Fibroblast of lung (primary cell): ENCODE measurements around the gene HHAT. TPM values are rescaled to one million over a fixed set of nuclear protein-coding genes. Genes with fewer than 3 reads are reported as not detected.

Experiments
- DNase-seq, 2 donors: peaks; one replicate each; pipeline versions ENCODE4 v3.0.0 to v3.0.0-alpha.2; 2010; ENCODE audit warnings: low read depth in 2 of 2
- H2AFZ ChIP-seq: 2 replicates; pipeline ENCODE4 v1.5.1; 2012; ENCODE audit warnings: low read length, control low read depth, inconsistent platforms
- H3K27ac ChIP-seq: 2 replicates; pipeline ENCODE4 v1.5.1; 2011; ENCODE audit warnings: low read length, control low read depth; ENCODE audit not compliant: insufficient read depth
- H3K27me3 ChIP-seq: 2 replicates; pipeline ENCODE4 v1.5.1; 2011; ENCODE audit warnings: mild to moderate bottlenecking, low read length; ENCODE audit not compliant: control insufficient read depth, insufficient read depth
- H3K36me3 ChIP-seq: 2 replicates; pipeline ENCODE4 v1.5.1; 2011; ENCODE audit warnings: low read length; ENCODE audit not compliant: control insufficient read depth, insufficient read depth
- H3K4me1 ChIP-seq: 2 replicates; pipeline ENCODE4 v1.5.1; 2011; ENCODE audit warnings: low read length; ENCODE audit not compliant: control insufficient read depth, insufficient read depth; ENCODE audit errors: extremely low read depth
- H3K4me2 ChIP-seq: 2 replicates; pipeline ENCODE4 v1.5.1; 2011; ENCODE audit warnings: low read length, control low read depth; ENCODE audit not compliant: insufficient read depth; ENCODE audit errors: extremely low read depth
- H3K4me3 ChIP-seq, 4 experiments: fragments of 200-600 bp in 1 of 4; sonication (generic) in 1 of 4; replicated peaks in 1 of 4; 2 replicates each; pipeline ENCODE4 v1.5.1; 2011 to 2016; ENCODE audit warnings: low read length in 4 of 4, low read depth in 3 of 4, mild to moderate bottlenecking in 3 of 4, control low read depth in 2 of 4, inconsistent platforms in 1 of 4, mixed read lengths in 1 of 4; ENCODE audit not compliant: insufficient read depth in 1 of 4; ENCODE audit errors: control extremely low read depth in 1 of 4
- H3K79me2 ChIP-seq: 2 replicates; pipeline ENCODE4 v1.5.1; 2012; ENCODE audit warnings: mild to moderate bottlenecking, low read length, inconsistent platforms; ENCODE audit not compliant: control insufficient read depth, insufficient read depth
- H3K9ac ChIP-seq: 2 replicates; pipeline ENCODE4 v1.5.1; 2011; ENCODE audit warnings: mild to moderate bottlenecking, low read length, control low read depth; ENCODE audit not compliant: insufficient read depth
- H3K9me3 ChIP-seq: 2 replicates; pipeline ENCODE4 v1.5.1; 2012; ENCODE audit warnings: low read depth, low read length; ENCODE audit not compliant: control insufficient read depth, insufficient read depth
- H4K20me1 ChIP-seq: 2 replicates; pipeline ENCODE4 v1.5.1; 2011; ENCODE audit warnings: low read length; ENCODE audit not compliant: control insufficient read depth, insufficient read depth; ENCODE audit errors: extremely low read depth
- EZH2 ChIP-seq: IDR thresholded peaks from 2 replicates; pipeline ENCODE4 v1.5.1; 2012; ENCODE audit warnings: low read length, control low read depth, mild to moderate bottlenecking; ENCODE audit errors: missing control alignments
- polyA plus RNA-seq, 2 donors: library from polyadenylated mRNA; depleted of rRNA in 1 of 2; stranded (reverse) in 1 of 2; unstranded in 1 of 2; fragments of >200 nt; gene quantifications; 2 replicates each; pipeline ENCODE4 v1.2.1, GENCODE V29; 2011 to 2012; ENCODE audit warnings: missing spikeins in 1 of 2
- total RNA-seq: library from RNA; depleted of rRNA; stranded (reverse); fragments of >200 nt; gene quantifications from 2 replicates; pipeline ENCODE4 v1.2.1, GENCODE V29; 2014
- TF ChIP-seq, protein P1 (sequence below), 2 donors: IDR thresholded peaks in 1 of 2; conservative IDR thresholded peaks in 1 of 2; 1 replicate in 1 of 2; 2 replicates in 1 of 2; pipeline ENCODE4 v1.5.1; 2011 to 2012; ENCODE audit warnings: low read length in 2 of 2, control low read depth in 1 of 2, inconsistent platforms in 1 of 2, low read depth in 1 of 2, mild to moderate bottlenecking in 1 of 2

The HHAT gene
- total and polyA plus RNA-seq, 2 donors (not counting 1 experiment from before 2014, with no cell fraction given), result 3.6 to 4.8 TPM

DNA sequence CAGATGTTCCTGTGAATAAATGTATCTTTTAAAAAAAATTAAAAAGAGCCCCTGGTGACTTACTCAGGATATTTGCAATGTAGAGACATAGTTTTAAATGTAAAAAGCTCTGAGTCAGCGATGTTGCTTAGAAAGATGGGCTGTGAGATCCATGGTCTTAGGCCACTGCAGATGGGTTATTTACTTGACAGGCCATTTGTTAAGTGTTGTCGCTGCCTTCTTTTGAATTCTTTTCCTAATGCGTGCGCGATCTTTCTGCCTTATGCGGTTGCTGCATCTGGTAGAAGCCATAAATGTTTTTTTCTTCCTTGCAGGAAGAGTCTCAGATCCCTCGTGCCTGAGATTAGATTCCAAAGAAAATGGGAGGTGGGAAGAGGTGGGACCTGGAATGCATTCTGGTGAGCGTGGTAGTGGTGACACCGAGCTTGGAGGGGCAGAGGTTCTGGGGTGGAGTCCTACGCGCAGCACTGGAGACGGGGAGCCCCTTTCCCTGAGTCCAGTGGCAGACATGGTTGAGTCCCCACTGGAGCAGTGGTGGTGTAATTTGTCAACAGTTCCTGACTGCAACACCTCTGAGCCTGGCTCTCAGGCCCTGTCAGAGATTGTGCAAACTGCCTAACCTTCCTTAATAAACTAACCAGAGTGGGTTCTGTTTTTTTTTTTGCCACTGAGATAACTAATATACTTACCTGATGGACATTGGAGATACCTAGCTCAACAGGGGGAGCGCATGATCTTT, 197.2 kb downstream of the HHAT start:
- no peaks in the 10 kb centered on the region for H3K36me3 ChIP-seq
- H2AFZ ChIP-seq, result no peak overlapping the region
- no peak overlapping the region for H3K4me2 ChIP-seq
- no peak overlapping the region for H3K9ac ChIP-seq
- no peak overlapping the region for H3K27ac ChIP-seq
- H3K27me3 ChIP-seq, result no peaks in the 10 kb centered on the region
- H3K4me1 ChIP-seq, result no peaks in the 10 kb centered on the region
- H3K79me2 ChIP-seq, result no peaks in the 10 kb centered on the region
- DNase-seq, result peak in 1 of 2 donors; percentile 1
- no peaks in the 10 kb centered on the region for H4K20me1 ChIP-seq
- no peaks in the 10 kb centered on the region for H3K9me3 ChIP-seq
- TF ChIP-seq, protein P1, sequence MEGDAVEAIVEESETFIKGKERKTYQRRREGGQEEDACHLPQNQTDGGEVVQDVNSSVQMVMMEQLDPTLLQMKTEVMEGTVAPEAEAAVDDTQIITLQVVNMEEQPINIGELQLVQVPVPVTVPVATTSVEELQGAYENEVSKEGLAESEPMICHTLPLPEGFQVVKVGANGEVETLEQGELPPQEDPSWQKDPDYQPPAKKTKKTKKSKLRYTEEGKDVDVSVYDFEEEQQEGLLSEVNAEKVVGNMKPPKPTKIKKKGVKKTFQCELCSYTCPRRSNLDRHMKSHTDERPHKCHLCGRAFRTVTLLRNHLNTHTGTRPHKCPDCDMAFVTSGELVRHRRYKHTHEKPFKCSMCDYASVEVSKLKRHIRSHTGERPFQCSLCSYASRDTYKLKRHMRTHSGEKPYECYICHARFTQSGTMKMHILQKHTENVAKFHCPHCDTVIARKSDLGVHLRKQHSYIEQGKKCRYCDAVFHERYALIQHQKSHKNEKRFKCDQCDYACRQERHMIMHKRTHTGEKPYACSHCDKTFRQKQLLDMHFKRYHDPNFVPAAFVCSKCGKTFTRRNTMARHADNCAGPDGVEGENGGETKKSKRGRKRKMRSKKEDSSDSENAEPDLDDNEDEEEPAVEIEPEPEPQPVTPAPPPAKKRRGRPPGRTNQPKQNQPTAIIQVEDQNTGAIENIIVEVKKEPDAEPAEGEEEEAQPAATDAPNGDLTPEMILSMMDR (conservative IDR thresholded peaks at IDR 0.05 in 1 of 2, IDR thresholded peaks at IDR 0.05 in 1 of 2; ENCODE audit: low read depth in 1 of 2, low read length in 2 of 2), result no peak
- TF ChIP-seq EZH2, result no peak
- no peak overlapping the region for H3K4me3 ChIP-seq

DNA sequence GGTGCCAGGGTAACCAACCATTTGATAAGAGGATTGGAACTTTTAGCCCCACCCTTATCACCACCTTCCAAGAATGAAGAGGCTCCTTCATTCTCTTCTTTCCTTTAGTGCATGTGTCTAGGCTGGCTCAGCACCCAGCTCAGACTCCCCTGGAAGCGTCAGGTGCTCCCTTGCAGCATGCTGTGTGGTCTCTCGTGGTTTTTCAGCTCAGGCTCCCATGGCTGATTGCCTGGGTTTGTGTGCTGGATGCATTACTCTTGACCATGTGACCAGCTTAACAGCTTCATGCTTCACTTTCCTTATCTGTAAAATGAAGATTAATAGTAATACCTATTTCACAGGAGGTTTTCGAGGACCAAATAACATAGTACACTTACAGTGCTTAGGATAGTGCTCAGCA, 198.4 kb downstream of the HHAT start:
- Histone ChIP-seq H3K27ac (no peak overlapping the region), H3K9ac (no peak overlapping the region), H3K4me3 (no peak overlapping the region), H3K4me1 (no peaks in the 10 kb centered on the region), H4K20me1 (no peaks in the 10 kb centered on the region), H3K36me3 (no peaks in the 10 kb centered on the region), H2AFZ (no peak overlapping the region), H3K27me3 (no peaks in the 10 kb centered on the region), H3K4me2 (no peak overlapping the region), H3K79me2 (no peaks in the 10 kb centered on the region), H3K9me3 (no peaks in the 10 kb centered on the region)
- peak in 1 of 2 donors; percentile 60 for DNase-seq
- TF ChIP-seq, protein P1 (conservative IDR thresholded peaks at IDR 0.05 in 1 of 2, IDR thresholded peaks at IDR 0.05 in 1 of 2; ENCODE audit: low read depth in 1 of 2, low read length in 2 of 2), result no peak
- no peak for TF ChIP-seq EZH2

DNA sequence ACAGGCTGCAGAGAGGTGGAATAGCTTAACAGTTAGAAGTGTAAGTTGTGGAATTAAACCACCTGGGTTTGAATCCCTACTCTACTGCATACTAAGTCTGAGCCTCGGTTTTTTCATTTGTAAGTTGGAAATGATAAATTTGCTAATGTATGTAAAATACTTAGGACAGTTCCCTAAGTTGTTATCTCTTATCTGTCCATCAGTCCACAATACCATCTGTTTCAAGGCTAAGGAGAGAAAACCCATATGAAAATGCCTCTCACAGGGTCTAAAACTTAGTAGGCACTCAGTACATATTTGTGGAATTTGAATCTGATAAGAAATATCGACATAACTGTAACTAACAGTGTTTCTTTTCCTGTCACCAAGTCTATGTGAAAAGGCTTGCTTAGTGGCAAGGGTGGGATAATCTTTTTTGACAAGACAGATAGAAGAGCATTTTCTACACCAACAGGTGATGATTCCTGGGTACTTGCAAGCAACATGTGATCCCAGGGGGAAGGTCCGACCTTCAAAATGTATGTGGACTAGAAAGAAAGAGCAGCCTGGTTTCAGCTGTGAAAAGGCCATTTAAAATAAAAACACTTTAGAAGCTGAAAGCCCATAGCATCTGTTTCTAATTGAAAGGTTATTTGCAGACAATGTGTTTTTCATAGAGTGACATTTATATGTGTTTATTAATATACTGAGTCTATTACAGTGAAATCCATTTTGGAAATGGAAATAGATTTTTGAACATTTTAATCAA, 202.9 kb downstream of the HHAT start:
- Histone ChIP-seq H3K4me1 (no peaks in the 10 kb centered on the region), H3K79me2 (no peaks in the 10 kb centered on the region), H3K4me3 (no peak overlapping the region), H2AFZ (no peak overlapping the region), H3K4me2 (no peak overlapping the region), H3K9ac (no peak overlapping the region), H3K27ac (no peak overlapping the region), H3K36me3 (no peaks in the 10 kb centered on the region), H3K27me3 (no peaks in the 10 kb centered on the region), H3K9me3 (no peaks in the 10 kb centered on the region), H4K20me1 (no peaks in the 10 kb centered on the region)
- DNase-seq, result no peak
- TF ChIP-seq EZH2, result no peak
